B cell (primary cell): ENCODE data around the gene CALD1. TPM values are rescaled to one million over a fixed set of nuclear protein-coding genes. Genes with fewer than 3 reads are reported as not detected.

Source experiments
- ATAC-seq: fragments of 200-7000 bp; cut with Tn5 transposase; one replicate; pipeline ENCODE4 v1.10.0; 2021; ENCODE audit warnings: low read depth, mild to moderate bottlenecking, moderate number of reproducible peaks, moderate library complexity
- CTCF ChIA-PET: fragments of 350-600 bp; sonication (Branson Sonifier 250); formaldehyde crosslinking; loops from one replicate; lab custom pipeline; 2021; ENCODE audit warnings: antibody characterized with exemption, inconsistent platforms; lab: Charles Lee
- POLR2A ChIA-PET: fragments of 350-600 bp; sonication (Branson Sonifier 250); formaldehyde crosslinking; loops from one replicate; lab custom pipeline; 2021; ENCODE audit warnings: antibody characterized with exemption; lab: Charles Lee
- DNase-seq: peaks from one replicate; pipeline ENCODE4 v3.0.0; 2013
- H2AFZ ChIP-seq: 2 replicates; pipeline ENCODE4 v1.6.1; 2012; ENCODE audit warnings: mild to moderate bottlenecking, low read depth, low read length; ENCODE audit not compliant: insufficient read depth, poor library complexity, severe bottlenecking
- H3K27ac ChIP-seq, 2 donors: 1 replicate in 1 of 2; 2 replicates in 1 of 2; pipeline ENCODE4 v1.5.1; 2012 to 2013; ENCODE audit warnings: low read length in 2 of 2, mild to moderate bottlenecking in 2 of 2, moderate library complexity in 1 of 2
- H3K27me3 ChIP-seq, 4 experiments: fragments of 200-600 bp in 1 of 4; sonication (generic) in 1 of 4; replicated peaks in 1 of 4; 1 replicate in 2 of 4; 2 replicates in 2 of 4; pipeline versions ENCODE4 v1.6.1 to v1.7.0; 2013 to 2016; ENCODE audit warnings: low read length in 3 of 4, mild to moderate bottlenecking in 2 of 4, mixed read lengths in 1 of 4, moderate library complexity in 1 of 4; ENCODE audit not compliant: insufficient read depth in 4 of 4, control insufficient read depth in 3 of 4; ENCODE audit errors: control extremely low read depth in 1 of 4
- H3K36me3 ChIP-seq, 2 experiments: replicated peaks in 1 of 2; 1 replicate in 1 of 2; 2 replicates in 1 of 2; pipeline versions ENCODE4 v1.6.1 to v1.7.1; 2013; ENCODE audit warnings: low read length in 1 of 2; ENCODE audit not compliant: insufficient read depth in 2 of 2, control insufficient read depth in 1 of 2; ENCODE audit errors: control extremely low read depth in 1 of 2, extremely low read depth in 1 of 2
- H3K4me1 ChIP-seq, 2 donors: fragments of 200-600 bp in 1 of 2; sonication (generic) in 1 of 2; 1 replicate in 1 of 2; 2 replicates in 1 of 2; pipeline versions ENCODE4 v1.5.1 to v1.6.1; 2013 to 2017; ENCODE audit warnings: low read length in 2 of 2; ENCODE audit not compliant: control insufficient read depth in 2 of 2, insufficient read depth in 2 of 2
- H3K4me2 ChIP-seq: replicated peaks from 2 replicates; pipeline ENCODE3; 2012; ENCODE audit warnings: mild to moderate bottlenecking, low read depth, low read length; ENCODE audit not compliant: poor library complexity, severe bottlenecking
- H3K4me3 ChIP-seq, 5 experiments: fragments of 200-600 bp in 1 of 5; sonication (generic) in 1 of 5; 1 replicate in 3 of 5; 2 replicates in 2 of 5; pipeline versions ENCODE4 v1.5.1 to v1.7.0; 2011 to 2016; ENCODE audit warnings: low read length in 4 of 5, mild to moderate bottlenecking in 4 of 5, low read depth in 2 of 5, control low read depth in 1 of 5, moderate library complexity in 1 of 5; ENCODE audit not compliant: insufficient read depth in 1 of 5; ENCODE audit errors: control extremely low read depth in 1 of 5, extremely low read depth in 1 of 5
- H3K79me2 ChIP-seq: fragments of 200-600 bp; sonication (generic); one replicate; pipeline ENCODE4 v1.6.0; 2016; ENCODE audit warnings: low read length; ENCODE audit not compliant: control insufficient read depth, insufficient read depth
- H3K9ac ChIP-seq: fragments of 200-600 bp; sonication (generic); 2 replicates; pipeline ENCODE4 v1.6.1; 2017; ENCODE audit warnings: mild to moderate bottlenecking, low read length, moderate library complexity
- H3K9me3 ChIP-seq, 3 donors: one replicate each; pipeline versions ENCODE4 v1.6.1 to v1.7.1; 2013; ENCODE audit warnings: low read length in 2 of 3; ENCODE audit not compliant: control insufficient read depth in 2 of 3, insufficient read depth in 1 of 3; ENCODE audit errors: control extremely low read depth in 1 of 3
- H4K20me1 ChIP-seq: 2 replicates; pipeline ENCODE4 v1.6.0; 2012; ENCODE audit warnings: mild to moderate bottlenecking, low read length; ENCODE audit not compliant: insufficient read depth, control insufficient read depth, poor library complexity, severe bottlenecking
- H3K27ac Mint-ChIP-seq: one replicate; pipeline ENCODE4 v1.8.0; 2021; ENCODE audit warnings: mixed read lengths
- H3K27me3 Mint-ChIP-seq: one replicate; pipeline ENCODE4 v1.8.0; 2021; ENCODE audit warnings: mixed read lengths
- H3K4me1 Mint-ChIP-seq: one replicate; pipeline ENCODE4 v1.8.0; 2021; ENCODE audit warnings: mixed read lengths
- H3K4me3 Mint-ChIP-seq: one replicate; pipeline ENCODE4 v1.8.0; 2021; ENCODE audit warnings: mixed read lengths
- H3K9me3 Mint-ChIP-seq: one replicate; pipeline ENCODE4 v1.8.0; 2022; ENCODE audit warnings: mixed read lengths; ENCODE audit not compliant: insufficient read depth
- EZH2 ChIP-seq: IDR thresholded peaks from 2 replicates; pipeline ENCODE4 v1.6.1; 2012; ENCODE audit warnings: borderline replicate concordance, low read depth, mild to moderate bottlenecking, moderate library complexity, low read length; ENCODE audit not compliant: insufficient read depth, poor library complexity, severe bottlenecking
- WGBS: methylation state at CpG from one replicate; pipeline ENCODE4 v1.1.5; 2013; ENCODE audit warnings: missing lambda C conversion rate; ENCODE audit not compliant: insufficient coverage; 5-methylcytosine and 5-hydroxymethylcytosine counted together
- intact Hi-C: fragments of 100-400 bp; cut with micrococcal nuclease; formaldehyde crosslinking; loops from one replicate; pipeline ENCODE4 v1.10.0; 2022
- polyA plus RNA-seq: library from polyadenylated mRNA; depleted of rRNA; stranded (reverse); fragments of >200 nt; gene quantifications from 2 replicates; pipeline ENCODE4 v1.2.3, GENCODE V29; 2012
- total RNA-seq, 2 donors: library from RNA; stranded (reverse); fragments of 120-200 nt in 1 of 2; gene quantifications; 1 replicate in 1 of 2; 2 replicates in 1 of 2; pipeline versions ENCODE4 v1.2.3 to v1.2.4, GENCODE V29; 2013 to 2022
- TF ChIP-seq, protein P1 (sequence below): fragments of 200-600 bp; IDR thresholded peaks from one replicate; pipeline ENCODE4 v1.8.0; 2022; ENCODE audit warnings: antibody characterized with exemption, mild to moderate bottlenecking

Gene CALD1
- total and polyA plus RNA-seq, 2 donors (not counting 1 experiment from before 2014, with no cell fraction given): 0.18 to 0.69 TPM

DNA sequence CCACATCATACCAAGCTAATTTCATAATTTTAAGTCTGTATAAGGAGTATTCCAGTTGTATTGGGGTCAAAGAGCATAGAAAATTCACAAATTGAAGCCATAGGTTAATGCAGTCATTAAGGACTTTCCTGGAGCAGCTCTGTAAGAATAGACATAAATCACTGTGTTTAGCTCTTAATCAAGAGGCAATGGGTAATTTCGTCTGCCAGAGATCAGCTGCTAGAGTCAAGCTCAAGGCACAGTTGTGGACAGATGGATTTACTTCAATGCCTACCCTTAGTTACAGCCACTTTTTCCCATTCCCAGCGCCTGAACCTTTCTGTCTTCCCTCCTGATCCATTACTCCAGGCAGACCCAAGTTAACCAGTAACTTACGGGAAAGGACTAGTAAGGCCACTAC is 166.3 kb downstream of the CALD1 start:
- Mint-ChIP-seq H3K4me1 (no peaks in the 10 kb centered on the region), H3K27ac (no peak overlapping the region), H3K27me3 (peaks cover 3% of the 10 kb centered on the region), H3K9me3 (no peaks in the 10 kb centered on the region), H3K4me3 (no peak overlapping the region)
- POLR2A ChIA-PET: no interaction called here
- intact Hi-C loops: no loop called here
- ATAC-seq: no peak
- no peak overlapping the region for H3K27ac ChIP-seq
- H3K36me3 ChIP-seq: no peaks in the 10 kb centered on the region
- H3K4me3 ChIP-seq: no peak overlapping the region
- no peak overlapping the region for H3K4me2 ChIP-seq
- WGBS: 100% methylated on average over 1 of the region's 3 CpGs
- no peaks in the 10 kb centered on the region for H3K4me1 ChIP-seq
- H3K27me3 ChIP-seq: no peaks in the 10 kb centered on the region
- no peak overlapping the region for H2AFZ ChIP-seq
- H3K79me2 ChIP-seq: no peaks in the 10 kb centered on the region
- no peak for TF ChIP-seq EZH2
- TF ChIP-seq, protein P1, sequence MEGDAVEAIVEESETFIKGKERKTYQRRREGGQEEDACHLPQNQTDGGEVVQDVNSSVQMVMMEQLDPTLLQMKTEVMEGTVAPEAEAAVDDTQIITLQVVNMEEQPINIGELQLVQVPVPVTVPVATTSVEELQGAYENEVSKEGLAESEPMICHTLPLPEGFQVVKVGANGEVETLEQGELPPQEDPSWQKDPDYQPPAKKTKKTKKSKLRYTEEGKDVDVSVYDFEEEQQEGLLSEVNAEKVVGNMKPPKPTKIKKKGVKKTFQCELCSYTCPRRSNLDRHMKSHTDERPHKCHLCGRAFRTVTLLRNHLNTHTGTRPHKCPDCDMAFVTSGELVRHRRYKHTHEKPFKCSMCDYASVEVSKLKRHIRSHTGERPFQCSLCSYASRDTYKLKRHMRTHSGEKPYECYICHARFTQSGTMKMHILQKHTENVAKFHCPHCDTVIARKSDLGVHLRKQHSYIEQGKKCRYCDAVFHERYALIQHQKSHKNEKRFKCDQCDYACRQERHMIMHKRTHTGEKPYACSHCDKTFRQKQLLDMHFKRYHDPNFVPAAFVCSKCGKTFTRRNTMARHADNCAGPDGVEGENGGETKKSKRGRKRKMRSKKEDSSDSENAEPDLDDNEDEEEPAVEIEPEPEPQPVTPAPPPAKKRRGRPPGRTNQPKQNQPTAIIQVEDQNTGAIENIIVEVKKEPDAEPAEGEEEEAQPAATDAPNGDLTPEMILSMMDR: no peak
- H3K9ac ChIP-seq: no peak overlapping the region
- no peaks in the 10 kb centered on the region for H4K20me1 ChIP-seq
- CTCF ChIA-PET: interaction anchor here (1.0 to 4.0 kb wide), 5 partner anchors 8 to 512 kb away, joined by 3 to 59 read pairs (median 3); no protein-coding TSS in a partner anchor
- no peak for DNase-seq
- no peaks in the 10 kb centered on the region for H3K9me3 ChIP-seq

DNA sequence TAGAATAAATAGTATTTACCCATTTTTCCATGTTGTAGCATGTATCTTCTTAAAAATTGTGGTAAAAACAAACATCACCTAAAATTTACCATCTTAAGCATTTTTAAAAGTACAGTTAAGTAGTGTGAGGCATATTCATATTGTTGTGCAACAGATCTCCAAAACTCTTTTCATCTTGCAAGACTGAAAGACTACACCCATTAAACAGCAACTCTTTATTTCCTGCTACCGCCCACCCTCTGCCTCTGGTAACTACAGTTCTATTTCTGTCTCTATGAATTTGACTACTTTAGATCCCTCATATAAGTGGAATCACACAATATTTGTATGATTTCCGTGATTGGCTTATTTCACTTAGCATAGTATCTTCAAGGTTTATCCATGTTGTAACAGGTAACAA is 166.8 kb downstream of the CALD1 start:
- no peak overlapping the region for H3K9ac ChIP-seq
- no peak for TF ChIP-seq EZH2
- TF ChIP-seq, protein P1: no peak
- H3K36me3 ChIP-seq: no peaks in the 10 kb centered on the region
- ATAC-seq: no peak
- ChIA-PET CTCF (interaction anchor here (1.0 to 4.0 kb wide), 4 partner anchors 8 to 513 kb away, joined by 3 to 59 read pairs (median 3); no protein-coding TSS in a partner anchor), POLR2A (no interaction called here)
- no peaks in the 10 kb centered on the region for H3K27me3 ChIP-seq
- H3K27ac ChIP-seq: no peak overlapping the region
- Mint-ChIP-seq H3K27ac (no peak overlapping the region), H3K9me3 (no peaks in the 10 kb centered on the region), H3K27me3 (peaks cover 3% of the 10 kb centered on the region), H3K4me3 (no peak overlapping the region), H3K4me1 (no peaks in the 10 kb centered on the region)
- intact Hi-C loops: no loop called here
- no peaks in the 10 kb centered on the region for H4K20me1 ChIP-seq
- no peak for DNase-seq
- no peaks in the 10 kb centered on the region for H3K4me1 ChIP-seq
- no peaks in the 10 kb centered on the region for H3K9me3 ChIP-seq
- H2AFZ ChIP-seq: no peak overlapping the region
- WGBS: 80% methylated on average over 1 of the region's 2 CpGs
- H3K4me2 ChIP-seq: no peak overlapping the region
- no peaks in the 10 kb centered on the region for H3K79me2 ChIP-seq
- H3K4me3 ChIP-seq: no peak overlapping the region
